CD4-positive, alpha-beta T cell treated with Interleukin-17A for 1 hour (primary cell): ENCODE results near the gene CCDC81.

Experiments
- DNase-seq: peaks from one replicate; pipeline ENCODE4 v3.0.0-alpha.2; 2020

The CCDC81 gene

DNA sequence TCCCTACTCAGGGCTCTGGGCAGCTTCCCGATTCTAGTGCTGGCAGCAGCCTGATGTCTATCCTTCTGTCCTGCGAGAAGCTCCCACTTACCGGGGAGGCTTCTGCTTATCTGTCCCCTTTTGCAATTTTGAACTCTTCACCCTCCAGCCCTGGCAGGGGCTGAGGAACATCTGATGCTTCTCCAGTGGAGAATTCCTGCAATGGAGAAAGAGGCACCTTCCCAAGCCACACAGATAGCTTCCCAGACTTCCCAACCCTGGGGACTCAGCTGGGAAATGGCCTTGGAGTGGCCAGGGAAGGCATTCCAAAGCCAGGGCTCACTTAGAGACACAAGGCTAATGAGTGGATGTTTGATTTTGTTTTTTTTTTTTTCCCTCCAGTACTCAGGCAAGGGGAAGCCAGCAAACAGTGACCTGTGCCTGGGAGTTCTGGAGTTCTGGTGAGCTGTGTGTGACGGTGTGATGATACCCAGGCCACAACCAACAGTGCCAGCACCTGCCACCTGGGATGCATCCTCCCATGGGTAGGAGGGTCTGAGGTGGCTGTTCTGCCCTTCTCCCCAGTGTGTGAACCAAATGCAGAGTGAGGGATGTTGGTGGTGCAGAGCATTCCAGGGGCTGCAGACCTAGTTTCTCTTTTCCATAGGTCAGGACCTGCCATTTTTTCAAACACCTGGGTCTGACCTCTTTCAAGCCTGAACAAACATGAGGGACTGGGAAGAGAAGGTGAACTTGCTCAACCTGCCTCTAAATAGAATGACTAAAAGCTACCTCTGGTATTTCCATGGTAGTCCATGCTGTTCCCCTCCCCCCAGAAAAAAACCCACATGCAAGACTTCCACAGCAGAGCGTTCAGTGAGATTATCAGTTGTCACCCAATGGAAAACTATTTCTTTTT, 95.1 kb downstream of the CCDC81 start:
- no peak for DNase-seq
